ENCODE data around the gene AMPD2. TPM values are rescaled to one million over a fixed set of nuclear protein-coding genes. Genes with fewer than 3 reads are reported as not detected.

AMPD2 gene
- total RNA-seq, 1 donor from 2014 or later: 78.4 TPM

- Mint-ChIP-seq H3K36me3 (ENCODE audit: low read depth) (peaks cover 40% of the 10 kb centered on the region), H3K4me3 (ENCODE audit: low read depth) (no peak overlapping the region), H3K27me3 (ENCODE audit: low read depth) (no peaks in the 10 kb centered on the region), H3K27ac (no peak overlapping the region), H3K9me3 (no peaks in the 10 kb centered on the region), H3K4me1 (ENCODE audit: low read depth) (peaks cover 7% of the 10 kb centered on the region)
- intact Hi-C loops (cut with micrococcal nuclease): no loop called here
- no peak for DNase-seq (ENCODE audit: low spot score)
These were observed 21.0 kb upstream of the AMPD2 start for GRCh38 chr1:109598655-109599054.

GRCh38 chr1:109603229-109603628 lies 16.4 kb upstream of the AMPD2 start:
- H3K4me3 Mint-ChIP-seq (ENCODE audit: low read depth): no peak overlapping the region
- peaks cover 7% of the 10 kb centered on the region for H3K4me1 Mint-ChIP-seq (ENCODE audit: low read depth)

GRCh38 chr1:109605381-109605780 lies 14.3 kb upstream of the AMPD2 start:
- Mint-ChIP-seq H3K4me3 (ENCODE audit: low read depth) (no peak overlapping the region), H3K9me3 (no peaks in the 10 kb centered on the region), H3K4me1 (ENCODE audit: low read depth) (peaks cover 7% of the 10 kb centered on the region), H3K36me3 (ENCODE audit: low read depth) (no peaks in the 10 kb centered on the region), H3K27me3 (ENCODE audit: low read depth) (peaks cover 1% of the 10 kb centered on the region), H3K27ac (no peak overlapping the region)
- DNase-seq (ENCODE audit: low spot score): no peak
- intact Hi-C loops (cut with micrococcal nuclease): no loop called here

More at GRCh38 chr1:109603229-109603628, 16.4 kb upstream of the AMPD2 start:
- Mint-ChIP-seq H3K27ac (no peak overlapping the region), H3K36me3 (ENCODE audit: low read depth) (peaks cover 14% of the 10 kb centered on the region), H3K27me3 (ENCODE audit: low read depth) (no peaks in the 10 kb centered on the region), H3K9me3 (no peaks in the 10 kb centered on the region)
- intact Hi-C loops (cut with micrococcal nuclease): no loop called here
- no peak for DNase-seq (ENCODE audit: low spot score)

- no peaks in the 10 kb centered on the region for H3K4me1 Mint-ChIP-seq (ENCODE audit: low read depth)
- no peaks in the 10 kb centered on the region for H3K9me3 Mint-ChIP-seq
- intact Hi-C loops (cut with micrococcal nuclease): no loop called here
- no peak overlapping the region for H3K4me3 Mint-ChIP-seq (ENCODE audit: low read depth)
- H3K27ac Mint-ChIP-seq: no peak overlapping the region
- H3K27me3 Mint-ChIP-seq (ENCODE audit: low read depth): peaks cover 15% of the 10 kb centered on the region
- no peak for DNase-seq (ENCODE audit: low spot score)
- no peaks in the 10 kb centered on the region for H3K36me3 Mint-ChIP-seq (ENCODE audit: low read depth)
These were observed 9.8 kb upstream of the AMPD2 start for GRCh38 chr1:109609881-109610280.

- no peak overlapping the region for H3K4me3 Mint-ChIP-seq (ENCODE audit: low read depth)
- H3K9me3 Mint-ChIP-seq: no peaks in the 10 kb centered on the region
- intact Hi-C loops (cut with micrococcal nuclease): no loop called here
- no peak for DNase-seq (ENCODE audit: low spot score)
- H3K4me1 Mint-ChIP-seq (ENCODE audit: low read depth): no peaks in the 10 kb centered on the region
- peaks cover 15% of the 10 kb centered on the region for H3K27me3 Mint-ChIP-seq (ENCODE audit: low read depth)
- no peaks in the 10 kb centered on the region for H3K36me3 Mint-ChIP-seq (ENCODE audit: low read depth)
- H3K27ac Mint-ChIP-seq: no peak overlapping the region
These were observed 8.9 kb upstream of the AMPD2 start for GRCh38 chr1:109610609-109611307.

GRCh38 chr1:109611308-109611990 lies 8.2 kb upstream of the AMPD2 start:
- Mint-ChIP-seq H3K27me3 (ENCODE audit: low read depth) (peaks cover 15% of the 10 kb centered on the region), H3K4me1 (ENCODE audit: low read depth) (peaks cover 7% of the 10 kb centered on the region), H3K9me3 (no peaks in the 10 kb centered on the region), H3K4me3 (ENCODE audit: low read depth) (no peak overlapping the region), H3K27ac (no peak overlapping the region), H3K36me3 (ENCODE audit: low read depth) (no peaks in the 10 kb centered on the region)
- no peak for DNase-seq (ENCODE audit: low spot score)
- intact Hi-C loops (cut with micrococcal nuclease): no loop called here

GRCh38 chr1:109613361-109614147 lies 6.1 kb upstream of the AMPD2 start:
- no peak for DNase-seq (ENCODE audit: low spot score)
- no peak overlapping the region for H3K4me3 Mint-ChIP-seq (ENCODE audit: low read depth)
- intact Hi-C loops (cut with micrococcal nuclease): no loop called here
- H3K27me3 Mint-ChIP-seq (ENCODE audit: low read depth): peaks cover 15% of the 10 kb centered on the region
- peaks cover 24% of the 10 kb centered on the region for H3K4me1 Mint-ChIP-seq (ENCODE audit: low read depth)
- H3K36me3 Mint-ChIP-seq (ENCODE audit: low read depth): no peaks in the 10 kb centered on the region
- no peak overlapping the region for H3K27ac Mint-ChIP-seq
- no peaks in the 10 kb centered on the region for H3K9me3 Mint-ChIP-seq

GRCh38 chr1:109615879-109616278 lies 3.8 kb upstream of the AMPD2 start:
- peak overlapping the region; percentile 10 for H3K27ac Mint-ChIP-seq
- no peak for DNase-seq (ENCODE audit: low spot score)
- no peak overlapping the region for H3K4me3 Mint-ChIP-seq (ENCODE audit: low read depth)
- peaks cover 11% of the 10 kb centered on the region for H3K27me3 Mint-ChIP-seq (ENCODE audit: low read depth)
- H3K9me3 Mint-ChIP-seq: no peaks in the 10 kb centered on the region
- H3K36me3 Mint-ChIP-seq (ENCODE audit: low read depth): no peaks in the 10 kb centered on the region
- peaks cover 34% of the 10 kb centered on the region for H3K4me1 Mint-ChIP-seq (ENCODE audit: low read depth)
- intact Hi-C loops (cut with micrococcal nuclease): loop anchor here (5.0 kb wide), 2 partner anchors 134 to 189 kb away; partner anchors contain the start of genes ATXN7L2 and PSMA5

GRCh38 chr1:109616391-109616790 lies 3.2 kb upstream of the AMPD2 start:
- DNase-seq (ENCODE audit: low spot score): no peak
- intact Hi-C loops (cut with micrococcal nuclease): loop anchor here (5.0 kb wide), 2 partner anchors 134 to 189 kb away; partner anchors contain the start of genes ATXN7L2 and PSMA5
- no peak overlapping the region for H3K4me3 Mint-ChIP-seq (ENCODE audit: low read depth)
- peaks cover 35% of the 10 kb centered on the region for H3K4me1 Mint-ChIP-seq (ENCODE audit: low read depth)
- peaks cover 11% of the 10 kb centered on the region for H3K27me3 Mint-ChIP-seq (ENCODE audit: low read depth)
- H3K27ac Mint-ChIP-seq: peak overlapping the region; percentile 3
- no peaks in the 10 kb centered on the region for H3K9me3 Mint-ChIP-seq
- H3K36me3 Mint-ChIP-seq (ENCODE audit: low read depth): no peaks in the 10 kb centered on the region

GRCh38 chr1:109617291-109617801 lies 2.3 kb upstream of the AMPD2 start:
- intact Hi-C loops (cut with micrococcal nuclease): loop anchor here (5.0 kb wide), 2 partner anchors 135 to 190 kb away; partner anchors contain the start of genes ATXN7L2 and PSMA5
- DNase-seq (ENCODE audit: low spot score): no peak
- Mint-ChIP-seq H3K9me3 (no peaks in the 10 kb centered on the region), H3K4me3 (ENCODE audit: low read depth) (no peak overlapping the region), H3K27me3 (ENCODE audit: low read depth) (peaks cover 11% of the 10 kb centered on the region), H3K4me1 (ENCODE audit: low read depth) (peaks cover 45% of the 10 kb centered on the region), H3K27ac (peak overlapping the region; percentile 67), H3K36me3 (ENCODE audit: low read depth) (no peaks in the 10 kb centered on the region)

- Mint-ChIP-seq H3K9me3 (no peaks in the 10 kb centered on the region), H3K36me3 (ENCODE audit: low read depth) (no peaks in the 10 kb centered on the region), H3K4me3 (ENCODE audit: low read depth) (peak overlapping the region; percentile 93), H3K27me3 (ENCODE audit: low read depth) (no peaks in the 10 kb centered on the region), H3K27ac (peak overlapping the region; percentile 96), H3K4me1 (ENCODE audit: low read depth) (peaks cover 60% of the 10 kb centered on the region)
- no peak for DNase-seq (ENCODE audit: low spot score)
- intact Hi-C loops (cut with micrococcal nuclease): loop anchor here (5.0 kb wide), 2 partner anchors 137 to 192 kb away; partner anchors contain the start of genes ATXN7L2 and PSMA5
These were observed 719 bp upstream of the AMPD2 start for GRCh38 chr1:109618661-109619575.

- Mint-ChIP-seq H3K27ac (peak overlapping the region; percentile 96), H3K4me1 (ENCODE audit: low read depth) (peaks cover 64% of the 10 kb centered on the region), H3K36me3 (ENCODE audit: low read depth) (no peaks in the 10 kb centered on the region), H3K27me3 (ENCODE audit: low read depth) (no peaks in the 10 kb centered on the region), H3K4me3 (ENCODE audit: low read depth) (peak overlapping the region; percentile 93), H3K9me3 (no peaks in the 10 kb centered on the region)
- intact Hi-C loops (cut with micrococcal nuclease): loop anchor here (1.0 to 2.0 kb wide), 2 partner anchors 72 to 414 kb away; partner anchors contain the start of genes GNAI3 and STRIP1
- DNase-seq (ENCODE audit: low spot score): no peak
These were observed 759 bp downstream of the AMPD2 start for GRCh38 chr1:109620401-109620791.
